C4-2B (cell line): ENCODE data around the gene DHPS.

ENCODE experiments used
- CTCF ChIP-seq: fragments of 450-650 bp; conservative IDR thresholded peaks from 2 replicates; pipeline ENCODE4 v1.5.1; 2017; ENCODE audit warnings: mild to moderate bottlenecking
- ZFX ChIP-seq: fragments of 450-650 bp; IDR thresholded peaks from 2 replicates; pipeline ENCODE4 v1.6.1; 2017

GRCh38 chr19:12675940-12676339 is 5.7 kb downstream of the DHPS start:
- no peak for TF ChIP-seq CTCF
- no peak for TF ChIP-seq ZFX
